ENCODE measurements around the gene FMNL2.
A peak's percentile ranks its signal among the peaks of the same experiment; 100 is the strongest.

The FMNL2 gene

GRCh38 chr2:152630466-152630865 is 295.5 kb downstream of the FMNL2 start:
- no peaks in the 10 kb centered on the region for H3K4me1 ChIP-seq (ENCODE audit: insufficient read depth, low read length)

GRCh38 chr2:152632736-152633135 is 297.8 kb downstream of the FMNL2 start:
- H3K27me3 ChIP-seq (ENCODE audit: insufficient read depth, low read length, poor library complexity), result peaks cover 4% of the 10 kb centered on the region
- H3K79me2 ChIP-seq (ENCODE audit: insufficient read depth, low read length), result no peaks in the 10 kb centered on the region
- TF ChIP-seq CTCF (IDR thresholded peaks at IDR 0.05; ENCODE audit: borderline replicate concordance, extremely low read depth, low read length, poor library complexity, severe bottlenecking) (no peak), EZH2 (IDR thresholded peaks at IDR 0.05; ENCODE audit: borderline replicate concordance, low read depth, low read length, severe bottlenecking) (no peak)

More at GRCh38 chr2:152630466-152630865, 295.5 kb downstream of the FMNL2 start:
- no peak overlapping the region for H3K4me2 ChIP-seq (ENCODE audit: insufficient read depth, low read length)
- H4K20me1 ChIP-seq (ENCODE audit: insufficient read depth, low read length), result no peaks in the 10 kb centered on the region
- no peak overlapping the region for H3K4me3 ChIP-seq (ENCODE audit: low read depth in 1 of 2, low read length in 2 of 2)
- H3K36me3 ChIP-seq (ENCODE audit: insufficient read depth, low read length), result no peaks in the 10 kb centered on the region
- ATAC-seq (ENCODE audit: insufficient read depth, low read depth) (no peak), DNase-seq (no peak)
- no peak overlapping the region for H3K9ac ChIP-seq (ENCODE audit: low read depth, low read length)
- no peaks in the 10 kb centered on the region for H3K9me3 ChIP-seq (ENCODE audit: insufficient read depth, low read length, severe bottlenecking)
- no peak overlapping the region for H2AFZ ChIP-seq (ENCODE audit: low read depth, low read length)
- no peak overlapping the region for H3K27ac ChIP-seq (ENCODE audit: low read length)
- TF ChIP-seq EZH2 (IDR thresholded peaks at IDR 0.05; ENCODE audit: borderline replicate concordance, low read depth, low read length, severe bottlenecking) (no peak), CTCF (IDR thresholded peaks at IDR 0.05; ENCODE audit: borderline replicate concordance, extremely low read depth, low read length, poor library complexity, severe bottlenecking) (no peak)
- peaks cover 4% of the 10 kb centered on the region for H3K27me3 ChIP-seq (ENCODE audit: insufficient read depth, low read length, poor library complexity)
- no peaks in the 10 kb centered on the region for H3K79me2 ChIP-seq (ENCODE audit: insufficient read depth, low read length)

GRCh38 chr2:152635635-152636298 is 300.8 kb downstream of the FMNL2 start:
- Histone ChIP-seq H2AFZ (ENCODE audit: low read depth, low read length) (peak overlapping the region; percentile 21; the same call in 1 of the 2 replicates), H3K9ac (ENCODE audit: low read depth, low read length) (no peak overlapping the region), H4K20me1 (ENCODE audit: insufficient read depth, low read length) (no peaks in the 10 kb centered on the region), H3K9me3 (ENCODE audit: insufficient read depth, low read length, severe bottlenecking) (no peaks in the 10 kb centered on the region), H3K79me2 (ENCODE audit: insufficient read depth, low read length) (no peaks in the 10 kb centered on the region), H3K4me2 (ENCODE audit: insufficient read depth, low read length) (no peak overlapping the region), H3K4me3 (ENCODE audit: low read depth in 1 of 2, low read length in 2 of 2) (no peak overlapping the region), H3K4me1 (ENCODE audit: insufficient read depth, low read length) (no peaks in the 10 kb centered on the region), H3K27ac (ENCODE audit: low read length) (no peak overlapping the region), H3K27me3 (ENCODE audit: insufficient read depth, low read length, poor library complexity) (no peaks in the 10 kb centered on the region), H3K36me3 (ENCODE audit: insufficient read depth, low read length) (no peaks in the 10 kb centered on the region)
- no peak for TF ChIP-seq EZH2 (IDR thresholded peaks at IDR 0.05; ENCODE audit: borderline replicate concordance, low read depth, low read length, severe bottlenecking)
- peak; percentile 83 for TF ChIP-seq CTCF (IDR thresholded peaks at IDR 0.05; ENCODE audit: borderline replicate concordance, extremely low read depth, low read length, poor library complexity, severe bottlenecking)
- DNase-seq (peak; percentile 57), ATAC-seq (ENCODE audit: insufficient read depth, low read depth) (peak; percentile 75)

More at GRCh38 chr2:152632736-152633135, 297.8 kb downstream of the FMNL2 start:
- no peak overlapping the region for H3K4me3 ChIP-seq (ENCODE audit: low read depth in 1 of 2, low read length in 2 of 2)
- no peaks in the 10 kb centered on the region for H3K36me3 ChIP-seq (ENCODE audit: insufficient read depth, low read length)
- H3K27ac ChIP-seq (ENCODE audit: low read length), result no peak overlapping the region
- H3K9ac ChIP-seq (ENCODE audit: low read depth, low read length), result no peak overlapping the region
- H3K4me2 ChIP-seq (ENCODE audit: insufficient read depth, low read length), result no peak overlapping the region
- DNase-seq (no peak), ATAC-seq (ENCODE audit: insufficient read depth, low read depth) (no peak)
- H2AFZ ChIP-seq (ENCODE audit: low read depth, low read length), result no peak overlapping the region
- H4K20me1 ChIP-seq (ENCODE audit: insufficient read depth, low read length), result no peaks in the 10 kb centered on the region
- no peaks in the 10 kb centered on the region for H3K9me3 ChIP-seq (ENCODE audit: insufficient read depth, low read length, severe bottlenecking)
- no peaks in the 10 kb centered on the region for H3K4me1 ChIP-seq (ENCODE audit: insufficient read depth, low read length)
